ENCODE data around the gene ANP32E.
A peak's percentile ranks its signal among the peaks of the same experiment; 100 is the strongest.
"Not testable (repeated sequence)": the region's sequence is repeated elsewhere in the genome, so short reads cannot be mapped to it uniquely, and the experiment has no call there.

ANP32E gene

DNA sequence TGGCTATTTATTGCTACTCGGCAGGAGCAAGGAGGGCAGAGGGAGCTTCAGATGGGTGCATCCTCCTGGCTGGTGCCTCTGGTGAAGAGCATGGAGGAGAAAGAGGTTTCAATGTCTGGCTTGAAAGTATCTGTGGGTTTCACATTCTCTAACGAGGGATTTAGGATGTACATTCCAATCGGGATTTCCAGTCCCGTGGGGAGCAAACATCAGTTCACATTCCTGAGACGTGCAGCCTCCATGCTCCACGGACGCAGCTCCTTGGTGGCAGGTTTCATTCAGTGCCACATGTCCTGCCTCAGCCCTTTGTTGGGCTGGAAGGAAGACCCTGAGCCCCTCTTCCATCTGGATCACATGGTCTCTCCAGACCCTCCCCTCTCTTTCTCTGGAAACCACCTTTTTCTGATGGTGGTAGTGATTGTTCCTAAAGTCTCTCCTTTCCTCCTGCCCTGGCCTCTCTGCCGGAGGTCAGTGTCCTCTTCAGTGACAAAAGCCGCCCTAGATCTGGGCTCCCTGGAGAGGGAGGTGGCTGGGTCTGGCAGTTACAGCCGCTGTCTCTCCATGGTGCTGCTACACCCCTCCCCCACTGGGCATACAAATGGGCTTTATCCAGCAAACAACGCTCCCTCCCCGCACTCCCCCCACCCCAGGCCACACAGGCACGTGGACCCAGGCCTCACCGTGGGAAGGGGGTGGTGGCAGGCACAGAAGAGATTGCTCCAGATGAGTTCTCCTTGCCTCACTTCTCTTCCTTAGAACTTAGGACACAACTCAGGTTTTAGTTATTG is 20.8 kb upstream of the ANP32E start:
- no peak for DNase-seq

DNA sequence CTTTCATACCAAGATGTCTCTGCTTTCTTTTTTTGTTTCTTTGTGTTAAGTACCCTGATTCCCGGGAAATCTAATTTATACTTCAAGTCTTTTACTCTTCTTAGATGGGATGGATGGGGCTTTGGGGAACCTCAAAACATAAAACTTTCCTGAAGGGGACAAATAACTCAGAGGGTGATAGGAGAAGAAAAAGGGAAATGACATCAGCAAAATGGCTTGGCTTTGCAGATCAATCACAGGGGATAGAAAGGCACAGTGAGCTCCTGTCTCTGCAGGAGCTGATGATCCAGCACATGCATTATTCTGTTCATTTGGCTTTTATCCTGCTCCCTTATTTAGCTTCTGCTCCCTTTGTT is 20.3 kb upstream of the ANP32E start:
- no peak for DNase-seq

DNA sequence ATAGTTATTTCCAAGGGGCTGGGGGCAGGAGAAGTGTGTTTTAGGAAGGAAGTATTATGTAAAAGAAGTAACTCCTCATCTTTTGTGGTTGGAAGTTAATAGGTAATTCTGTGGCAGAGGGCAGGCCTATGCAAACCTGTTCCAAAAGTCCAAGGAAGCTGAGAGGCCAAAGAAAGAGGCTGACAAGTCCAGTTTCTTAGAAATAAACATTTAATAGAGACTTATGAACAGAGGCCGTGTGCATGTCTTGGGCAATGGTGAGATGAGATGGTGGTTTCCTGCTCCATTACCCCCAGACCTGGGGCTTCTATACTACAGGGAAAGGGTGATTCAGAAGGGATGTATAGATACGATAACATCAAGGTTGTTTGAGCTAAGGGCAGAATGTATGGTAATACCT is 14.0 kb upstream of the ANP32E start:
- no peak for DNase-seq

DNA sequence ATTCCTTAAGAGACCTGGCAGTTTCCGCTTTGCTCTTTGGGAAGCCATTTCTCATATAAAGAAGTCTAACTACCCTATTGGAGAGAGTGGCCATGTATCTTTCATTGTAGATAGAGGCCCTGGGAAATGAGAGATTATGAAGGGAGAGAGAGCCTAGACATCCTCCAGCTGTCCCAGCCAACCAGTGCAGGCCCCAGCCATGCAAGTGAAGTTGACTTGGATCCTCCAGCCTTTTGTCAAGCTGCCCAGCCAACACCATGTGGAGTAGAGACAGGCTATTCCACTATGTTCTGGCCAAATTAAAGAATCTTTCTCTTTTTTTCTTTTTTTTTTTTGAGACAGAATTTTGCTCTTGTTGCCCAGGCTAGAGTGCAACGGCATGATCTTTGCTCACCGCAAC is 7.1 kb upstream of the ANP32E start:
- no peak for DNase-seq

DNA sequence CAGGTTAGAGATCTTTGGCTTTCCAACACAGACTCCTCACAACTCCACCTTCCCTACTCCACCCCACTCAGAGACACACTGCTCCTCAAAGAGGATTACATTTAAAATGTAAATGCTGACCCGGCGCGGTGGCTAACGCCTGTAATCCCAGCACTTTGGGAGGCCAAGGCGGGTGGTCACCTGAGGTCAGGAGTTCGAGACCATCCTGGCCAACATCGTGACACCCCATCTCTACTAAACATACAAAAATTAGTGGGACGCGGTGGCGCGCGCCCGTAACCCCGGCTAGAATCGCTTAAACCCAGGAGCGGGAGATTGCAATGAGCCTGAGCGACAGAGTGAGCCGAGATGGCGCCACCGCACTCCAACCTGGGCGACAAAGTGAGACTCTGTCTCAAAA is 1.8 kb upstream of the ANP32E start:
- no peak for DNase-seq

DNA sequence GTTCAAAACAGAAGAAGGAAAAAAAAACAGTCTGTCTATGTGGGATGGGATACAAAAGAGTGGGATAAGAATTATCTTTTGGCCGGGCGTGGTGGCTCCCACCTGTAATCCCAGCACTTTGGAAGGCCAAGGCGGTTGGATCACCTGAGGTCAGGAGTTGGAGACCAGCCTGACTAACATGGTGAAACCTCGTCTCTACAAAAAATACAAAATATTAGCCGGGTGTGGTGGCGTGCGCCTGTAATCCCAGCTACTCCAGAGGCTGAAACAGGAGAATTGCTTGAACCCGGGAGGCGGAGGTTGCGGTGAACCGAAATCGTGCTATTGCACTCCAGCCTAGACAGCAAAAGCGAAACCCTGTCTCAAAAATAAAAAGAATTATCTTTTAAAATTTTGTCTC is 1.3 kb upstream of the ANP32E start:
- not testable (repeated sequence) for DNase-seq

DNA sequence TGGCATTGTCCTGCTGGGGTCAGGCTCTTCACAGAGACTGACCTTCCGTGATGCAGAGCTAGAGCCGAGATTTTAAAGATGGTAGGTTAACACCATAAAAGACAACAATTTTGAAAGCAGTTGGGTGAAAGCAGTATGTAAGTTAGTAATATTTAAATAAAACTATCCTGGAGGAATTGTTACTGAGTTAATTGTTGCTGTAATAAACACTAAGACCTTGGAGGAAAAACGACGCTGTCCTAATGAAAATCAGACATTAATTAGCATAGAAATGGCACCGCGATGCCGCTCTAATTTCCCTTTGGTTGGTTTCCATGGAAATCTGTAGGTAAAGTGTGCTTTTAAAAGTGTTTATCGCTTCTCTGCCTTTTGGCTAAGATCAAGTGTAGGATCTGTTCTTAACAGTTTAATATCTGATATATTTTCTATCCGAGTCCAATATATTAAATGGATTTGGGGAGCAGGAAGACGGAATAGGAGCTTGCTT is 745 bp upstream of the ANP32E start:
- DNase-seq = no peak

DNA sequence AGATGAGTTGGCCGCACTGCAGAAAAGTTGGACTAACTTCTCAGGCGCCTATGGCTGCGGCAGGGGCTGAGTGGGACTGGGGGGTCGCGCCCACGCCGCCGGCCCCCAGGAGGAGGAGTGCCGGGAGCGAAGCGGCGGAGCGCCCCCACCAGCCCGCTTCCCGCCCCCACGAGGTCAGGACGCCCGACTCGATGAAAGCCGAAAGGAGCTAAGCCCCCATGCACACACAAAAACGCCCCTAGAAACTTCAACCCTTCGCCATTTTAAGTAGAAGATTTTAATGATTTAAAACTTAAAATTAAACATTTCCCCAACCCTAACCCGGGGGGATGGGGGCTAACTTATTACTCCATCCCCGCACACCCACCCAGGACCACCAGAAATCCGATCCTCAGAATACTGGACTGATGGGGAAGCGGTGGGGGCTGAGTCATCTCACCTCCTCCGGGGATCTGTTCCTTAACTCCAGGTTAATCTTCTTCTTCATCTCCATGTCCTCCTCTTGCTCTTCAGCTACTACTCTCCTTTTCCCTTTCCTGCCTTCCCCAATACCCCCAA is 539 bp downstream of the ANP32E start:
- DNase-seq = peak in 1 of 2 donors; percentile 7

DNA sequence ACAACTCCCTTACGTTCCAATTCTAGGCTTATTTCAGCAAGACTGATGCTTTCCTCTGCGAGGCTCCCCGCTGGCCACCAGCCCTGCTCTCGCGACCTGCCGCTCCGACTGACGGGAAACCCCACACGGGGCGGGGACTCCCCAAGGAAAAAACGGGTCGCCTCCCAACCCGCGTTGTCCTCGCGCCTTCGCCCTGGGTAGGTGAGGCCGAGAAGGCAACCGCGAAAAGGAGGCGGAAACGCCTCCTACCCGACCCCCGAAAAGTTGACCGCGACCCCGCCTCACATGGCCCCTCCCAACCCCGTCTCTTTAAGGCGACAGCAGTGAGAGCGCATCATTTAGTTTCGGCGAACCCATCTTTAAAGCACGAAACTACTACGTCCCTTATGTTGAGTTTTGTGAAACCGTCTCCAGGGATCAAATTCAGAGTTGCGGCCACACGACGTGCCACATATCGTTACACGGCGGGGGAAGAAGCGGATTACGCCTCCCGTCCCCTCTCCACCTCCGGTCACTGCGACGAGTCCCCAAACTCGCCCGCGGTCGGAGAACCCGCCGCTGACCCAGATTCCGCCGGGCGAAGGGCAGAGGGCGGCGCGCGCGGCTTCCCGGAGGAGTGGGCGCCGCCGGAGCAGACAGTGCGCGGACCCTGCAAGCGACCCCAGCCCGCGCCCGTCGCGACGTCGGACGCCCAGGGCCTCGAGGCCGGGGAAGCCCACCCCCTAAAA is 1.2 kb downstream of the ANP32E start:
- peak; percentile 87 to 89 for DNase-seq

DNA sequence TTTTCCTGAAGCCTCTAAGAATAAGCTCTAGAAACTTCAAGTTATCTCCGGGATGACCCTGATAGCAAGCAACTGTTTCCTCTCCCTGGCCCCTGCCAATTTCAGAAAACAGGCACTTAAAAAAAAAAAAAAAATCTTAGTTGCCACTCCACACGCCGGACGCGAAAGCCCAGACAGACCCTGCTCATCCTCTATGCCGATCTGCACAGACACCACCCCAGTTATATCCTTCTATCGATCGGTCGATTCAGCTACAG is 1.7 kb downstream of the ANP32E start:
- no peak for DNase-seq

DNA sequence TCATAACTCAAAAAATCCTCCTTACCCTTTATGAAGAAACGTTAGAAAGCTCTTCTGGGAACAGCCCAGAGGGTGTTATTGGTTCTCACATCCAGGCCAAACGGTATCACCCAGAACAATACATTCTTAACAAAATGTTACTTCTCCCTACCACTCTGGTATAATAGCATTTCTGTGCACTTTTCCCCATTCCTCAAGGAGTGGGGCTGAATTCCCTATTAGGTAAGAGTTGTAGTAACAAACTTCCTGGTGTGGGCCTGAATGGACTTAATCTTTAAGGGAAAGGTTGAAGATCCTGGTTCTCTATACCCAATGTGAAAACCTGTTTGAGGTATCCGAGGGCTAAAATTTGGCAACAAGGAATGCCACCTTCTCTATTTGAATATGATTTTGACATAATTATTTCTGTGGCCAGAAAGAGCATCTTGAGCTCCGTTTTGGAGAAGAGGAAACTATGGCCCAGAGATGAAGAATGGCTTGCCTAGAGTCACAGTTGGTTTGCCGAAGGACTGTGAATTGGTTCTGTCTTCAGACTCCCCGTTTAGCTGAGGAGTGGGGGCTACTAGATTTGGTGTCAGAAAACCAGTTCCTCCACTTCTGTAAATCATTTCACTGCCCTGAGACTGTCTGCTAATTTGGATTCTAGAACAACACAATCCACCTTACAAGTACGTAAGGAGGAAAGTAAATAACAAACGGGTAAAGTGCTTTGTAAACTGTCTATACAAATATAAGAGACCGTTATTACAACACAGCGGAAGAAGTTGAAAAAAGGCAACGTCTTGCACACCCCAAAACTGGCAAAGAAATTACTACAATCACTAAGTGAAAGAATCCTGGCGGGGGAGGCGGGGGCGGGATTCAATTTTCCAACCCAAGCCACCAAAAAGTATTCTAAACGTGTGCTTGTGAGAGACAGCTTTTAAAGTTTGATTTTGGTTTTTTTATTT is 2.3 kb downstream of the ANP32E start:
- DNase-seq = peak; percentile 49 to 67

DNA sequence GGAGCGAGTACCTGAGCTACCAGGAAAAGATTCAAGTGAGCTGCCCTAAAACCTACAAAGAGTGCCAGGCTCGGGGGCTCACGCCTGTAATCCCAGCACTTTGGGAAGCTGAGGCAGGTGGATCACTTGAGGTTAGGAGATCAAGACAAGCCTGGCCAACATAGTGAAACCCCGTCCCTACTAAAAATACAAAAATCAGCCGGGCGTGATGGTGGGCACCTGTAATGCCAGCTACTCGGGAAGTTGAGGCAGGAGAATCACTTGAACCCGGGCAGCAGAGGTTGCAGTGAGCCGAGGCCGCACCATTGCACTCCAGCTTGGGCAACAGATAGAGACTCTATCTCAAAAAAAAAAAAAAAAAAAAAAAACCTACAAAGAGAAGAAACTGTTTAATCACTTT is 3.0 kb downstream of the ANP32E start:
- not testable (repeated sequence) for DNase-seq

DNA sequence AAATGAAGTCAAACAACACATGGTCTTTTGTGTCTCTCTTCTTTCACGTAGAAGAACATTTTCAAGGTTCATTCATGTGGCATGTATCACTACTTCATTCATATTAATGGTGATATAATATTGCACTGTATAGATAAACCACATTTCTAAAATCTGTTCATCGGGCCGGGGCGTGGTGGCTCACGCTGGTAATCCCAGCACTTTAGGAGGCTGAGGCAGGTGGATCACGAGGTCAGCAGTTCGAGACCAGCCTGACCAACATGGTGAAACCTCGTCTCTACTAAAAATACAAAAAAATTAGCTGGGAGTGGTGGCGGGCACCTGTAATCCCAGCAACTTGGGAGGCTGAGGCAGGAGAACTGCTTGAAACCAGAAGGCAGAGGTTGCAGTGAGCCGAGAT is 7.7 kb downstream of the ANP32E start:
- not testable (repeated sequence) for DNase-seq

DNA sequence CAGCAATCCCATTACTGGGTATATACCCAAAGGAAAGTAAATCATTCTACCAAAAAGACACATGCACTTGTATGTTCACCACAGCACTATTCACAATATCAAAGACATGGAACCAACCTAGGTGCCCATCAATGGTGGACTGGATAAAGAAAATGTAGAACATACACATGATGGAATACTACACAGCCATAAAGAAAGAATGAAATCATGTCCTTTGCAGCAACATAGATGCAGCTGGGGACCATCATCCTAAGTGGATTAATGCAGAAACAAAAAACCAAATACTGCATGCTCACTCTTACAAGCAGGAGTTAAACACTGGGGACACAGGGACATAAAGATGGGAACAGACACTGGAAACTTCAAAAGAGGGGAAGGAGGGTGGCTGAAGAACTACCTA is 8.7 kb downstream of the ANP32E start:
- DNase-seq = no peak

DNA sequence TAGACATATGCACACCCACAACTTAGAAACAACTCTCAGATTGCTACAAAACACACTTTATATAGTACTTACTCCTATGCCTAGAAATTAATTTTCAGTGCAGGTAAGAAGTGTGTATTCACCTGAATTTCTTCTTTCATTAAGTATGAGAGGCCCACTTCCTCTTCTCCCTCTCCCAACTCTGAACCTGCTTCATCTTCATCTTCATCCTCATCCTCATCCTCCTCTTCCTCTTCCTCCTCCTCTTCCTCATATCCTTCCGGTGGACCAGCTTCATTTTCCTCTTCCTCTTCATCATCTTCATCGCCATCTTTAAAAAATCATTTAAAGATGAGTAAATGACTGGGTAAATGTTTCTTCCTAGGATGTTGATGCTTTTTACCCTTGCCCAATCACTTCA is 9.4 kb downstream of the ANP32E start:
- no peak for DNase-seq

DNA sequence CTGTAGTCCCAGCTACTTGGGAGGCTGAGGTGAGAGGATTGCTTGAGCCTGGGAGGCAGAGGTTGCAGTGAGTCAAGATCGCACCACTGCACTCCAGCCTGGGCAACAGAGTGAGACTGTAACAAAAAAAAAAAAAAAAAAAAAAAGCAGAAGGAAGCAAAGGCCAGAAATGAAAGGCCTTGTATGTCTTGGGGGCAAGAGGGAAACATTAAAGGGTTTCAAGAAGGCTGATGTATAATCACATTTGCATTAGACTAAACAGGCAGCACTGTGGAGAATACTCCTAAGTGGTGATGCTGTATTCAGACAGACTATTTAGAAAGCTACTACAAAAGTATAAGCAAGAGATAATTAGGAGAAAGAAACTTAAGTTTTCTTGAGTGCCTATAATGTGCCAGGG is 10.4 kb downstream of the ANP32E start:
- DNase-seq = no peak

DNA sequence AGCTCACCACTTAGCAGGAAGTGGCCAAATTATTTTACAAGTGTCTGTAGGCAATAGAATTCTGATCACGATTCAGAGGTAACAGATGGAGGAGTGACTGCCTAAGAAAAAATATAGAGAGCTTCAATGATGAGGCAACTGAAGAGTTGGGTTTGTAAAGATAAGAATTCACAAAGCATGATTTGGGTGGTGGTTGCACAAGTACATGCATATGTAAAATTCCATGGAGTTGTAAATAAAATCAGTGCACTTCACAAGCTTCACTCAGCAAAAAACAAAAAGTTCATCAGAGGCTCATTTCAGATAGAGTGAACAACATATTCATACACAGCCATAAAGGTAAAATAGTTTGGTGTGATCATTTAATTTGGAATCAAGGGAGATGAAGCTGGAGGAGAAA is 10.9 kb downstream of the ANP32E start:
- DNase-seq = no peak

DNA sequence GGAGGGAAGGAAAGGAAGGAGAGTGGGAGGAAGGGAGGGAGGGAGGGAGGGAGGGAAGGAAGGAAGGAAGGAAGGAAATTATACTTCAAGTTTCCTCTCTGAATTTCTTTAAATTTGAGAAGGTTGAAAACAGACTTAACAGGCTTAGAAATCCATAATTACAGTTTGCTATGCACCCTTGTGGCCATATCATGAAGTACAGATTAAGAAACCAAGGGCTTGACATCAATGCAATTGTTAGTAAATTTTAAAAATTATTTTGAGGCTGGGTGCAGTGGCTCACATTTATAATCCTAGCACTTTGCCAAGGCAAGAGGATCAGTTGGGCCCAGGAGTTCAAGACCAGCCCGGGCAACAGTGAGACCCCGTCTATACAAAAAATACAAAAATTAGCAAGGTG is 14.4 kb downstream of the ANP32E start:
- DNase-seq = peak in 1 of 2 donors; percentile 36

DNA sequence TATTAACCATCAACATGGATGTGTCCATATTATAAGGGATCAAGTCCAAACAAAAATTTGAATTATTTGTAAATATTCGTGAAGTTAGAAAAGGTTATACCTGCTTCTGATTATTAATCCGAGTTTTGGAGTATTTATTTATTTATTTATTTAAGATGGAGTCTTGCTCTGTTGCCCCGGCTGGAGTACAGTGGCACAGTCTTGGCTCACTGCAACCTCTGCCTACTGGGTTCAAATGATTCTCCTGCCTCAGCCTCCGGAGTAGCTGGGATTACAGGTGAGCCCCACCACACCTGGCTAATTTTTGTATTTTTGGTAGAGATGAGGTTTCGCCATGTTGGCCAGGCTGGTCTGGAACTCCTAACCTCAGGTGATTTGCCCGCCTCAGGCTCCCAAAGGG is 20.1 kb downstream of the ANP32E start:
- not testable (repeated sequence) for DNase-seq

DNA sequence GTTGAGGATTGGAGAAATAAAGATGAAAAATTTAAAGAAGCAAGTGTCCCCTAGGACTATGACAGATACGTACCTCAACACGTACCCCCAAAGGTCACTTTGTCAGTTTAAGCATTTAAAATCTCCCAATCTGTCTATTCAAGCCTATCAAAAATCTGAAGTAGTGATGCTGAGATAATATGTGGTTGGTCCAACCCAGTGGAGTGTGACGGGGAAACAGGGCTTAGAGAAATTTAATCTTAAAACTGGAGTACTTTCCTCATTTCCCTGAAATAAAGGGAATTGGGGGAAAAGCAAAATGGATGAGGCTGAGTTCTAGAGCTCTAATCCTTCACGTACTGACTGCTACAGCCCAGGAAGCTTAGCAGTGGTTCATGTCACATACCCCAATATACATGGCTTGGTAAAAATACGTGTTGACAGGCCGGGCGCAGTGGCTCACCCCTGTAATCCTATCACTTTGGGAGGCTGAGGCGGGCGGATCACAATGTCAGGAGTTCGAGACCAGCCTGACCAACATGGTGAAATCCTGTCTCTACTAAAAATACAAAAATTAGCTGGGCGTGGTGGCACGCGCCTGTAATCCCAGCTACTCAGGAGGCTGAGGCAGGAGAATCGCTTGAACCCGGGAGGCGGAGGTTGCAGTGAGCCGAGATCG is 21.7 kb downstream of the ANP32E start:
- not testable (repeated sequence) for DNase-seq

DNA sequence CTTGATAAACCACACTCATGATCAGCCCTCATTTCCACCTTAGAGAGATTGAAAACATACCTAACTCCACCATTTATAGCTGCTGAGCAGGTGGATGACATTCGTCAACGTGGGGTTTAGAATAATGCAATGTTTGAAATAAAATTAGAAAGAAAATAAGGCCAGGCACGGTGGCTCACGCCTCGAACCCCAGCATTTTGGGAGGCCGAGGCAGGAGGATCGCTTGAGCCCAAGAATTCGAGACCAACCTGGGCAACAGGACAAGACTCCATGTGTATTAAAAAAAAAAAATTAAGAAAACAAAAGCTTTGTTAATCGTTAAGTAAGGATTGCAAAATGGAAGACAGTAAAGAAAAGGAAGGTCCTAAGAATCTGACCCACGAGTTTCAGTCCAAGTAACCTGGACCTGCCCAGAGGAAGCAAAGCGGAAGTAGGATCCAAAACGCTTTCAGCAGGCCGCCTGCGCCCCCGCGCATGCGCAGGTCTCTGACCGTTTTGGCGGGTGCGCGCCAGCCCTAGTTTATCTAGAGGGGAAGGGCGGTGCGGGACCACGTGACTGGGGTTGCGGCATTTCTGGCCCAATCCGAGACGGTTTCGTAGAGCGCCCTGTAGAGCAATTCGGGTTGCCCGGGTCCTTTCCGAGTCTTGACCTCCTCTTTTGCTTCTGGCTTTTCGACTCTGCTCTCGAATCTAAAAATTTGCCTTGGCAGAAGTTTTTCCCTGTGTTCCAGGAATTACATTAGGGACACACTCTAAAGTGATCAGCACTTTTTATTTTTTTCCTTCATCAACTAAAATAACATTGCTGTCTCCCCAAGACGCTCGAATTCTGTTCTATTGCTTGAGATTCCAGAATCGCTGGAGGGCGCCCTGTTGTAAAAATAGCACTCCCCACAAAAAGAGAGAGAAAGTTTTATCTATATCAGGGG is 22.5 kb downstream of the ANP32E start:
- peak; percentile 95 to 98 for DNase-seq

DNA sequence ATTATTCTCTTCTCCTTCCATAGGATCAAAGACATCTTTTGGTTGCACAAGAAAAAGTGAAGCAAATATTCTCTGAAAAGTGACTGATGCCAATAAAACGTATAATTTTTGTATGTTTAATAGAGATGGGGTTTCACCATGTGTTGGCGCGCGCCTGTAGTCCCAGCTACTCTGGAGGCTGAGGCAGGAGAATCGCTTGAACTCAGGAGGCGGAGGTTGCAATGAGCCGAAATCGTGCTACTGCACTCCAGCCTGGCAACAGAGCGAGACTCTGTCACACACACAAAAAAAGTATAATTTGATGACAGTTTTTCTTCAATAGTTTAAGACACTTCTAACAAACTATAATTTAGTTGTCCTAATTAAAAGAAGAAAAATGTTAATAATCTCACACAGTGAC is 23.8 kb downstream of the ANP32E start:
- DNase-seq = no peak
